Prostate gland (tissue), 2 donors: ENCODE data around the gene NLRP9.
"Not testable (repeated sequence)": the region's sequence is repeated elsewhere in the genome, so short reads cannot be mapped to it uniquely, and the experiment has no call there.

Experiments
- CTCF ChIP-seq, 4 experiments: fragments of 200-600 bp in 2 of 4; fragments of 450-650 bp in 2 of 4; sonication (generic) in 2 of 4; IDR thresholded peaks; 1 replicate in 3 of 4; 2 replicates in 1 of 4; pipeline ENCODE4 v1.5.1; 2016 to 2019; ENCODE audit warnings: antibody characterized with exemption in 4 of 4, mild to moderate bottlenecking in 2 of 4, moderate library complexity in 2 of 4
- POLR2A ChIP-seq: fragments of 450-650 bp; IDR thresholded peaks from one replicate; pipeline ENCODE4 v1.6.1; 2016; ENCODE audit warnings: antibody characterized with exemption, mild to moderate bottlenecking

- TF ChIP-seq CTCF (IDR thresholded peaks at IDR 0.05); POLR2A: not testable (repeated sequence)
Measured at GRCh38 chr19:55758797-55759196, 20.6 kb upstream of the NLRP9 start, which contains the start of gene RFPL4A.
